ENCODE measurements around the gene PRR11.
A peak's percentile ranks its signal among the peaks of the same experiment; 100 is the strongest.
"Not testable (repeated sequence)": the region's sequence is repeated elsewhere in the genome, so short reads cannot be mapped to it uniquely, and the experiment has no call there.

PRR11 gene

DNA sequence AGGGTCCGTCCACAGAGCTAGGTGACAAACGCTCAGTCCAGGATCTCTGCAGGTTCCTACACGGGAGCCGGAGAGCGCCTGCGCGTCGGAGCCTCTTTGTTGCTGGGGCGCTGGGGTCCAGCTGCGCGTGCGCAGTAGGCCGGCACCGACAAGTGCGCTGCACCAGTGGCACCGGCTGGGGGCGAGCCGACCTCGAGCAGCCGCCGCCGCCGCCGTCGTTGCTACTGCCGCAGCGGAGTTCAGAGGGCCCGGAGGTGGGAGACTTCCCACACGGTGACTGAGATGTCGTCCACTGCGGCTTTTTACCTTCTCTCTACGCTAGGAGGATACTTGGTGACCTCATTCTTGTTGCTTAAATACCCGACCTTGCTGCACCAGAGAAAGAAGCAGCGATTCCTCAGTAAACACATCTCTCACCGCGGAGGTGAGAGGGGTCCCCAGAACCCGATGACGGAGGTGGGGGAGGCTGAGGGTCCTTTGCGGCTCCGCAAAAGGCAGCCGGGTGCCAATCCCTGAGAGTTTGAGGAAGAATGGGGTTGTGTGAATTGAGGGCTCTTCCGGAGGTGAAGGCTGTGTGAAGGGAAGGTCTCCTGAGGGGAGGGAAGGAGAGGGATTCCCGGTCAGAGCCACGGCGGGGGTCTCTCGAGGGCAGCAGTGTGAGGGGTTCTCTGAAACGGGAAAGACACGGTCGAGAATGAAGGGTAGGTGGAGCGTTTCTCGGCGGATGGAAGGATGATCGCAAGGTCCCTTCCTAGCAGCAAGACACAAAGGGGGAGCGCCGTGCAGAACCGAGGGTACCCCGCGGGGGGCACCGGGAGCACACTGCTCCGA, 65.0 kb downstream of the PRR11 start, which contains the start of gene GDPD1:
GDPD1 (plus strand) TSS at position 184 of the 831 bp plus-strand sequence; CDS start at position 283, 99 bp downstream.
- H3K4me3 ChIP-seq (ENCODE audit: low read depth in 1 of 2, low read length in 2 of 2) = peak within 1 kb of the TSS; percentile 97 to 99
- no peaks in the 10 kb centered on the region for H3K9me3 ChIP-seq (ENCODE audit: control insufficient read depth in 1 of 2, low read length in 2 of 2)
- H3K4me1 ChIP-seq (ENCODE audit: control insufficient read depth in 1 of 2, insufficient read depth in 2 of 2, low read length in 2 of 2) = peaks cover 0 to 5% of the 10 kb centered on the region in 2 donors
- H3K27me3 ChIP-seq (ENCODE audit: low read depth, low read length) = no peaks in the 10 kb centered on the region
- peak within 1 kb of the TSS; percentile 87 for H3K27ac ChIP-seq (ENCODE audit: low read length)
- no peaks in the 10 kb centered on the region for H3K36me3 ChIP-seq (ENCODE audit: control insufficient read depth in 1 of 2, insufficient read depth in 2 of 2, low read length in 2 of 2)

DNA sequence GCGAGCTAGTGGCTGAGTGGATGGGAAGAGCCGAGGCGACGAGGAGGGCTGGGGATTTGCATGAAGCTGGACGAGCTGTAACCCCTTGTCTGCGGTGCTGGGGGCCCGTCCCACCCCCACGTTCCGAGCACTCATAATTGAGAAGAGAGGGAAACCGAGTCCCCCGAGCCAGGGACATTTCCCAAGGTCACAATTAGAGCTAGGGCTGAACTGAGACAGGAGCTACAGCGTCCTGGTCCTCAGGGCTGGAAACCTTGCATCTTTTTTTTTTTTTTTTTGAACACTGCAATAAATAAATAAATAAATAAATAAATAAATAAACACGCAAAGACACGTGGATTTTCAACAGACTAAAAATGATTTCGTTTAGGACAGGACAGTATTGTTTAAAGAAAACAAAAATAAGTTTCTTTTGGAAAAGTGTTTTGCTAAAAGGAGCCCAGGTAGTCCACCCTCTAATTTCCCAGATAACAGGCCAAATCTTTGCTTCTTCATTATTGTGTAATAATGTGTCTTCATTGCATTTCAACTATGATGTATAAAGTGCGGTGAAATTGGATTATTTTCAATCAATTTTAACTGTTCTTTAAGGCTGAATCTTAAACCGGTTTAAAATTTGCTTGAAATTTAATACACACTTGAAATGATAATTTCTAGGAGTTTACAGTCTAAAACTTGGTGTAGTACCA, 65.8 kb downstream of the PRR11 start:
- Histone ChIP-seq H3K9me3 (ENCODE audit: control insufficient read depth in 1 of 2, low read length in 2 of 2) (no peaks in the 10 kb centered on the region), H3K27me3 (ENCODE audit: low read depth, low read length) (no peaks in the 10 kb centered on the region), H3K36me3 (ENCODE audit: control insufficient read depth in 1 of 2, insufficient read depth in 2 of 2, low read length in 2 of 2) (no peaks in the 10 kb centered on the region), H3K4me1 (ENCODE audit: control insufficient read depth in 1 of 2, insufficient read depth in 2 of 2, low read length in 2 of 2) (peaks cover 0 to 5% of the 10 kb centered on the region in 2 donors), H3K4me3 (ENCODE audit: low read depth in 1 of 2, low read length in 2 of 2) (peak overlapping the region; percentile 97 to 99), H3K27ac (ENCODE audit: low read length) (no peak overlapping the region)

DNA sequence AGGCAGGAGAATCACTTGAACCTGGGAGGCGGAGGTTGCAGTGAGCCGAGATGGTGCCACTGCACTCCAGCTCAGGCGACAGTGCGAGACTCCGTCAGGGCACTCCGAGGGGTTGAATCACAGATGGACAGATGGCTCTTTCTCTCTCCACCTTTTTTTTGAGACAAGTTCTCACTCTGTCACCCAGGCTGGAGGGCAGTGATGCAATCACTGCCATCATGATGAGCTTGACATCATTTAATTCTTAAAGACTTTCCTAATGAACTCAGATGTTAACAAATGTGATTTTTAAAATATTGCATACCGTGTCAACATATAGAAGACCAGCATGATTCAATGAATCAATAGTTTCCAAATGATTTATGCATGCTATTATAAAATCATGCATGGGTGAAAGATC, 68.3 kb downstream of the PRR11 start:
- H3K4me1 ChIP-seq (ENCODE audit: control insufficient read depth in 1 of 2, insufficient read depth in 2 of 2, low read length in 2 of 2) = peaks cover 0 to 5% of the 10 kb centered on the region in 2 donors
- H3K9me3 ChIP-seq (ENCODE audit: control insufficient read depth in 1 of 2, low read length in 2 of 2) = no peaks in the 10 kb centered on the region
- no peak overlapping the region for H3K4me3 ChIP-seq (ENCODE audit: low read depth in 1 of 2, low read length in 2 of 2)
- no peaks in the 10 kb centered on the region for H3K36me3 ChIP-seq (ENCODE audit: control insufficient read depth in 1 of 2, insufficient read depth in 2 of 2, low read length in 2 of 2)
- H3K27me3 ChIP-seq (ENCODE audit: low read depth, low read length) = no peaks in the 10 kb centered on the region
- H3K27ac ChIP-seq (ENCODE audit: low read length) = no peak overlapping the region

DNA sequence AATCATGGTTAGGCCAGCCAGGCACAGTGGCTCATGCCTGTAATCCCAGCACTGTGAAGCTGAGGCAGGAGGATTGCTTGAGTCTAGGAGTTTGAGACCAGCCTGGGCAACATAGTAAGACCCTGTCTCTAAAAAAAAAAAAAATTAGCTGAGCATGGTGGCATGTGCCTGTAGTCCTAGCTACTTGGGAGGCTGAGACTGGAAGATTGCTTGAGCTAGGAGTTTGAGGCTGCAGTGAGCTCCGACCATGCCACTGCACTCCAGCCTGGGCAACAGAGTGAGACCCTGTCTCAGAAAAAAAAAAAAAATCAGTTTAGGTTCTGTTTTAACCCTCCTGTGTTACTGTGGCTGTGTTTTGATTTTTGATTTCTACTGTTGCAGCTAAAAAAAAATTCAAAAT, 73.0 kb downstream of the PRR11 start:
- H3K27me3 ChIP-seq (ENCODE audit: low read depth, low read length); H3K4me3 ChIP-seq (ENCODE audit: low read depth in 1 of 2, low read length in 2 of 2); H3K36me3 ChIP-seq (ENCODE audit: control insufficient read depth in 1 of 2, insufficient read depth in 2 of 2, low read length in 2 of 2); H3K9me3 ChIP-seq (ENCODE audit: control insufficient read depth in 1 of 2, low read length in 2 of 2); H3K27ac ChIP-seq (ENCODE audit: low read length); H3K4me1 ChIP-seq (ENCODE audit: control insufficient read depth in 1 of 2, insufficient read depth in 2 of 2, low read length in 2 of 2): not testable (repeated sequence)

DNA sequence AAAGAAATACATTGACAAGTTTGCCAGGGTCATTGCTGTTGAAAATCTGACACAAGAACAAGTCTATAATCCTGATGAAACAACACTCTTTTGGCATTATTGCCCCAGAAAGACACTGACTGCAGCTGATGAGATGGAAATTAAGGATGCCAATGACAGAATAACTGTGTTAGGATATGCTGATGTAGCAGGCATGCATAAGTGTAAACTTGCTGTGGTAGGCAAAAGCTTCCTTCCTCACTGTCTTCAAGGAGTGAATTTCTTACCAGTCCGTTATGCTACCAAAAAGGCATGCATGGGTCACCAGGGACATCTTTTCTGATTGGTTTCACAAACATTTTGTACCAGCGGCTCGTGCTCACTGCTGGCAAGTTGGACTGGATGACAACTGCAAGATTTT, 75.2 kb downstream of the PRR11 start:
- no peaks in the 10 kb centered on the region for H3K9me3 ChIP-seq (ENCODE audit: control insufficient read depth in 1 of 2, low read length in 2 of 2)
- H3K27me3 ChIP-seq (ENCODE audit: low read depth, low read length) = no peaks in the 10 kb centered on the region
- H3K36me3 ChIP-seq (ENCODE audit: control insufficient read depth in 1 of 2, insufficient read depth in 2 of 2, low read length in 2 of 2) = no peaks in the 10 kb centered on the region
- H3K4me3 ChIP-seq (ENCODE audit: low read depth in 1 of 2, low read length in 2 of 2) = no peak overlapping the region
- no peaks in the 10 kb centered on the region for H3K4me1 ChIP-seq (ENCODE audit: control insufficient read depth in 1 of 2, insufficient read depth in 2 of 2, low read length in 2 of 2)
- no peak overlapping the region for H3K27ac ChIP-seq (ENCODE audit: low read length)

DNA sequence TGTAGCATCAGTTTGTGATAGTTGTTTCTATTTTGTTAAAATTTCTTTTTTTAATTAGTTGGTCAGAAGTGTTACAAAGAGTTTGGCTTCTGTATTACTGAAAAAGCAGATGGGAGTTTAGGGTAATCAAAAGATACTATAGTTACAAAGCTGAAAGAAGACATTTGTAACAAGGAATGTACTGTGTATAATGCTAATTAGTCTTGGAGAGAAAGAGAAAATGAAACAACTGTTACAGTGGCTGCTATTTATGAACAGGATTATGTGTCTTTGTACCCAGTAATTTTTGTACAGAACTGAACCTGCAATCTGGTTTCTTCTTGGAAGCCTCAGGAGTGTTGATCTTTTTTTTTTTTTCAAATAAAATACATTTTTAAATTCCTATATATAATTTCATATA, 79.1 kb downstream of the PRR11 start:
- Histone ChIP-seq H3K4me1 (ENCODE audit: control insufficient read depth in 1 of 2, insufficient read depth in 2 of 2, low read length in 2 of 2) (no peaks in the 10 kb centered on the region), H3K9me3 (ENCODE audit: control insufficient read depth in 1 of 2, low read length in 2 of 2) (no peaks in the 10 kb centered on the region), H3K27ac (ENCODE audit: low read length) (no peak overlapping the region), H3K27me3 (ENCODE audit: low read depth, low read length) (no peaks in the 10 kb centered on the region), H3K4me3 (ENCODE audit: low read depth in 1 of 2, low read length in 2 of 2) (no peak overlapping the region), H3K36me3 (ENCODE audit: control insufficient read depth in 1 of 2, insufficient read depth in 2 of 2, low read length in 2 of 2) (no peaks in the 10 kb centered on the region)

DNA sequence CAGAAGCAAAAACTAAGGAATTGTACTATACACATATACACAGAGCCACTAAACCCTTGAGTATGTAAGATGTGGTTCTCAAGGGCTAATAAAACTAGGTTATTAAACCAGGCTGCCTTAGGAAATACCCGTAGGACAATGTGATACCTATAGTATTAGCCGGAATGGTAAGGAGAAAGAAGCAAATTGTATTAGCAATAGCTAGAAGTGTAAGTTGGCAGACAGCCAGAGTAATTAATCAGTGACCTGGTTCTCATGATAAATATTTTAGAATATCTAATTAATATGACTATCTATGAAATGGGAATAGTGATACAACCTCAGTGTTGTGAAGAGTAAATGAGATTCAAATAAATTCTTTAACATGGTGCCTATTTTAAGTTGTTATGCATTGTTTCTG, 83.4 kb downstream of the PRR11 start:
- H3K27ac ChIP-seq (ENCODE audit: low read length) = no peak overlapping the region
- no peaks in the 10 kb centered on the region for H3K9me3 ChIP-seq (ENCODE audit: control insufficient read depth in 1 of 2, low read length in 2 of 2)
- H3K4me1 ChIP-seq (ENCODE audit: control insufficient read depth in 1 of 2, insufficient read depth in 2 of 2, low read length in 2 of 2) = no peaks in the 10 kb centered on the region

DNA sequence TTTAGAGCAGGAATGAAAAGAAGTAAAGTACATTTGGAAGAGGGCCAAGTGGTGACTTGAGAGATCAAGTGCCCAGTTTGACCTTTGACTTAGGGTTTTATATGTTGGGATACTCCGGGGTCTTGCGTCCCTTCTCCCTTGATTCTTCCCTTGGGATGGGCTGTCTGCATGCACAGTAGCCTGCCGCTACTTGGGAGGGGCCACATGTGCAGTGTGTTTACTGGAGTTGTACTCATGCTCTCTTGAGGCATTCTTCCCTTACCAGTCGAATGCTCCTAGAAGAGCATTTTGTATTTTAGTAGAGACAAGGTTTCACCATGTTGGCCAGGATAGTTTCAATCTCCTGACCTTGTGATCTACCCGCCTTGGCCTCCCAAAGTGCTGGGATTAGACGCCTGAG, 88.5 kb downstream of the PRR11 start:
- no peak overlapping the region for H3K4me3 ChIP-seq (ENCODE audit: low read depth in 1 of 2, low read length in 2 of 2)
- no peaks in the 10 kb centered on the region for H3K9me3 ChIP-seq (ENCODE audit: control insufficient read depth in 1 of 2, low read length in 2 of 2)
- H3K27me3 ChIP-seq (ENCODE audit: low read depth, low read length) = no peaks in the 10 kb centered on the region
- H3K36me3 ChIP-seq (ENCODE audit: control insufficient read depth in 1 of 2, insufficient read depth in 2 of 2, low read length in 2 of 2) = no peaks in the 10 kb centered on the region
- H3K4me1 ChIP-seq (ENCODE audit: control insufficient read depth in 1 of 2, insufficient read depth in 2 of 2, low read length in 2 of 2) = no peaks in the 10 kb centered on the region
- no peak overlapping the region for H3K27ac ChIP-seq (ENCODE audit: low read length)

More for the DNA sequence above, 83.4 kb downstream of the PRR11 start:
- Histone ChIP-seq H3K27me3 (ENCODE audit: low read depth, low read length) (no peaks in the 10 kb centered on the region), H3K36me3 (ENCODE audit: control insufficient read depth in 1 of 2, insufficient read depth in 2 of 2, low read length in 2 of 2) (no peaks in the 10 kb centered on the region), H3K4me3 (ENCODE audit: low read depth in 1 of 2, low read length in 2 of 2) (no peak overlapping the region)

All from muscle layer of duodenum (tissue), 2 donors.